ENCODE measurements around the gene PDE4D. TPM values are rescaled to one million over a fixed set of nuclear protein-coding genes. Genes with fewer than 3 reads are reported as not detected.

PDE4D gene
- total RNA-seq, 1 experiment from 2014 or later, result 2.4 TPM

DNA sequence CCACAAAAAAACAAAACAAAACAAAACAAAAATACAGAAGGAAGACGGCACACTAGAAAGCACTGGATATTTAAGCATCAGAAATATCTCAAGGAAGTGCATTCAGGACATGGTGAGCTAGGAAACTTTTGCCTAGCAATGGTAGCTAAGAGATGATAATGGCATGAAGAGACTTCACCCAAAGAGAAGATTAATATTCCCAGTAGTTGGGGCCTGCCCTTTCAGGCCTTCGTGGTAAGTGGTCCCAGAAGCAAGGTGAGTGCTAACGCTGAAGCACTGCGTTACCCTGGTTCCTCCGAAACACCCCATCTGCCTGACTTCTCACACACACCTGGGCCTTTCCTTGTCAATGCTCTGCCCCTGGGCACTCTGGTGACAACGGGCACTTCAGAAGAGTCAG lies 725.5 kb downstream of the PDE4D start:
- CTCF ChIA-PET, result no interaction called here
- TF ChIP-seq POLR2AphosphoS5 (IDR thresholded peaks at IDR 0.05; ENCODE audit: low read depth, low read length) (no peak), SIN3A (IDR thresholded peaks at IDR 0.05; ENCODE audit: borderline replicate concordance, insufficient read depth, low read depth, low read length) (no peak), TCF7L2 (IDR thresholded peaks at IDR 0.05; ENCODE audit: low read depth, low read length) (no peak)
- TF ChIP-seq, protein P1, sequence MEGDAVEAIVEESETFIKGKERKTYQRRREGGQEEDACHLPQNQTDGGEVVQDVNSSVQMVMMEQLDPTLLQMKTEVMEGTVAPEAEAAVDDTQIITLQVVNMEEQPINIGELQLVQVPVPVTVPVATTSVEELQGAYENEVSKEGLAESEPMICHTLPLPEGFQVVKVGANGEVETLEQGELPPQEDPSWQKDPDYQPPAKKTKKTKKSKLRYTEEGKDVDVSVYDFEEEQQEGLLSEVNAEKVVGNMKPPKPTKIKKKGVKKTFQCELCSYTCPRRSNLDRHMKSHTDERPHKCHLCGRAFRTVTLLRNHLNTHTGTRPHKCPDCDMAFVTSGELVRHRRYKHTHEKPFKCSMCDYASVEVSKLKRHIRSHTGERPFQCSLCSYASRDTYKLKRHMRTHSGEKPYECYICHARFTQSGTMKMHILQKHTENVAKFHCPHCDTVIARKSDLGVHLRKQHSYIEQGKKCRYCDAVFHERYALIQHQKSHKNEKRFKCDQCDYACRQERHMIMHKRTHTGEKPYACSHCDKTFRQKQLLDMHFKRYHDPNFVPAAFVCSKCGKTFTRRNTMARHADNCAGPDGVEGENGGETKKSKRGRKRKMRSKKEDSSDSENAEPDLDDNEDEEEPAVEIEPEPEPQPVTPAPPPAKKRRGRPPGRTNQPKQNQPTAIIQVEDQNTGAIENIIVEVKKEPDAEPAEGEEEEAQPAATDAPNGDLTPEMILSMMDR (IDR thresholded peaks at IDR 0.05), result no peak
- TF ChIP-seq, protein P2, sequence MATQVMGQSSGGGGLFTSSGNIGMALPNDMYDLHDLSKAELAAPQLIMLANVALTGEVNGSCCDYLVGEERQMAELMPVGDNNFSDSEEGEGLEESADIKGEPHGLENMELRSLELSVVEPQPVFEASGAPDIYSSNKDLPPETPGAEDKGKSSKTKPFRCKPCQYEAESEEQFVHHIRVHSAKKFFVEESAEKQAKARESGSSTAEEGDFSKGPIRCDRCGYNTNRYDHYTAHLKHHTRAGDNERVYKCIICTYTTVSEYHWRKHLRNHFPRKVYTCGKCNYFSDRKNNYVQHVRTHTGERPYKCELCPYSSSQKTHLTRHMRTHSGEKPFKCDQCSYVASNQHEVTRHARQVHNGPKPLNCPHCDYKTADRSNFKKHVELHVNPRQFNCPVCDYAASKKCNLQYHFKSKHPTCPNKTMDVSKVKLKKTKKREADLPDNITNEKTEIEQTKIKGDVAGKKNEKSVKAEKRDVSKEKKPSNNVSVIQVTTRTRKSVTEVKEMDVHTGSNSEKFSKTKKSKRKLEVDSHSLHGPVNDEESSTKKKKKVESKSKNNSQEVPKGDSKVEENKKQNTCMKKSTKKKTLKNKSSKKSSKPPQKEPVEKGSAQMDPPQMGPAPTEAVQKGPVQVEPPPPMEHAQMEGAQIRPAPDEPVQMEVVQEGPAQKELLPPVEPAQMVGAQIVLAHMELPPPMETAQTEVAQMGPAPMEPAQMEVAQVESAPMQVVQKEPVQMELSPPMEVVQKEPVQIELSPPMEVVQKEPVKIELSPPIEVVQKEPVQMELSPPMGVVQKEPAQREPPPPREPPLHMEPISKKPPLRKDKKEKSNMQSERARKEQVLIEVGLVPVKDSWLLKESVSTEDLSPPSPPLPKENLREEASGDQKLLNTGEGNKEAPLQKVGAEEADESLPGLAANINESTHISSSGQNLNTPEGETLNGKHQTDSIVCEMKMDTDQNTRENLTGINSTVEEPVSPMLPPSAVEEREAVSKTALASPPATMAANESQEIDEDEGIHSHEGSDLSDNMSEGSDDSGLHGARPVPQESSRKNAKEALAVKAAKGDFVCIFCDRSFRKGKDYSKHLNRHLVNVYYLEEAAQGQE (IDR thresholded peaks at IDR 0.05; ENCODE audit: insufficient read depth in 1 of 2, low read depth in 2 of 2, low read length in 1 of 2), result no peak
- POLR2A ChIA-PET, result no interaction called here
- BruUV-seq (replicated peaks), result no TSS peak
- no peaks in the 10 kb centered on the region for H3K9me3 ChIP-seq (ENCODE audit: control insufficient read depth, insufficient read depth, low read depth, low read length)
- ATAC-seq, result no peak
- H3K27me3 ChIP-seq (ENCODE audit: control insufficient read depth, insufficient read depth, low read length), result no peaks in the 10 kb centered on the region
- in situ Hi-C loops (cut with HindIII; ENCODE audit: low pct_unique_long_range_greater_than_20kb, low sequenced_read_pairs), result no loop called here
- intact Hi-C loops (cut with micrococcal nuclease; ENCODE audit: unreplicated experiment), result no loop called here
- no peaks in the 10 kb centered on the region for H3K36me3 ChIP-seq (ENCODE audit: control insufficient read depth, insufficient read depth, low read length)
- DNase-seq (ENCODE audit: low read depth, low spot score), result no peak
- no peak overlapping the region for H3K27ac ChIP-seq (ENCODE audit: low read length)
- no peak overlapping the region for H3K4me3 ChIP-seq (ENCODE audit: low read depth in 2 of 2, low read length in 2 of 2)
- no peaks in the 10 kb centered on the region for H3K4me1 ChIP-seq (ENCODE audit: control insufficient read depth, insufficient read depth, low read length)

DNA sequence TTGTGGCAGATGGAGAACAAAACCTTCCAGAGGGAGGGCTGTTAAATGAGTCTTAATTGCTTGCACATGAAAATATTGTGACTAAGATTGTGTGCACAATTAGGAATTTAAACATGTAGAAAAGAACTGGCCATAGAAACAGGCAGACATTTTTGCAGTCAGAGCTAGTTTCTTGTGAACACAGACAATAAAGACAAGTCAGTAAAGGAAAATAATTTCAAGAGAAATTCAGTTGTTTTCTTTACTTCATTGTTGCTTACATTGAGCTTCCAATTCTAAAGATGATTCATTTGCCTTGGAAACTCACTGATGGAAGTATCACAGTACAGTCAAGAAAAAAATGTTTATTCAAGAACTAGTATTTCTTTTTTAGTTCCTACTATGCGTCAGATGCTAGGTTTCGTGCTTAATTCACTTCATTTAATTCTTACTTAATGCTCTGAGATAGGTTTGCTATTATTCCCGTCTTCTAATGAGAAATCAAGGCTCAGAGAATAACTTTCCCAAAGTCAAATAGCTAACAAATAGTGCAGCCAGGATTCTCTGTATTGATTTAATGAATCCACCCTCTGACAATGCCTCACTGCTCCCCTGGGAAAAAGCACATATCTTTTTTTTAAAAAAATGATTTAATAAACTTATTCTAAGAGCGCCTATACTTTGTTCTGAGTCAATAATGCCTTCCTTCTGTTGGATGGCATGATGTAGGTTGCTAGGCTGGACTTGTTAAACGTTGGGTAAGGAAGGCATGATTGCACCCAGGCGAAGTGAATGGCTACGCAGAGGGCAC lies 729.3 kb downstream of the PDE4D start:
- no TSS peak for BruUV-seq (replicated peaks)
- Histone ChIP-seq H3K27ac (ENCODE audit: low read length) (no peak overlapping the region), H3K27me3 (ENCODE audit: control insufficient read depth, insufficient read depth, low read length) (no peaks in the 10 kb centered on the region), H3K36me3 (ENCODE audit: control insufficient read depth, insufficient read depth, low read length) (no peaks in the 10 kb centered on the region), H3K4me3 (ENCODE audit: low read depth in 2 of 2, low read length in 2 of 2) (no peak overlapping the region), H3K4me1 (ENCODE audit: control insufficient read depth, insufficient read depth, low read length) (no peaks in the 10 kb centered on the region), H3K9me3 (ENCODE audit: control insufficient read depth, insufficient read depth, low read depth, low read length) (no peaks in the 10 kb centered on the region)
- ATAC-seq (no peak), DNase-seq (ENCODE audit: low read depth, low spot score) (no peak)
- in situ Hi-C loops (cut with HindIII; ENCODE audit: low pct_unique_long_range_greater_than_20kb, low sequenced_read_pairs), result no loop called here
- ChIA-PET CTCF (no interaction called here), POLR2A (no interaction called here)
- TF ChIP-seq, protein P2 (IDR thresholded peaks at IDR 0.05; ENCODE audit: insufficient read depth in 1 of 2, low read depth in 2 of 2, low read length in 1 of 2), result no peak
- no peak for TF ChIP-seq POLR2AphosphoS5 (IDR thresholded peaks at IDR 0.05; ENCODE audit: low read depth, low read length)
- intact Hi-C loops (cut with micrococcal nuclease; ENCODE audit: unreplicated experiment), result no loop called here
